Keratinocyte (primary cell): ENCODE results near the gene ACSL6. TPM values are rescaled to one million over a fixed set of nuclear protein-coding genes. Genes with fewer than 3 reads are reported as not detected.

ENCODE experiments used
- DNase-seq: peaks from one replicate; pipeline ENCODE4 v3.0.0-alpha.2; 2011; ENCODE audit warnings: low read depth, missing footprints, low spot score
- FAIRE-seq: peaks from 2 replicates; lab custom pipeline; 2011; peaks lifted over from hg19 to GRCh38; lab: Jason Lieb, UNC
- H2AFZ ChIP-seq: 2 replicates; pipeline ENCODE4 v1.6.0; 2012; ENCODE audit warnings: low read length, control low read depth, inconsistent platforms; ENCODE audit not compliant: control insufficient read depth
- H3K27ac ChIP-seq: 2 replicates; pipeline ENCODE4 v1.5.1; 2011; ENCODE audit warnings: low read length; ENCODE audit not compliant: control insufficient read depth, insufficient read depth
- H3K27me3 ChIP-seq: 3 replicates; pipeline ENCODE4 v1.6.0; 2011; ENCODE audit warnings: low read length; ENCODE audit not compliant: control insufficient read depth, insufficient read depth; ENCODE audit errors: extremely low read depth
- H3K36me3 ChIP-seq, 2 experiments: 2 replicates in 1 of 2; 3 replicates in 1 of 2; pipeline ENCODE4 v1.5.1; 2011; ENCODE audit warnings: low read length in 2 of 2, mild to moderate bottlenecking in 1 of 2; ENCODE audit not compliant: control insufficient read depth in 2 of 2, insufficient read depth in 2 of 2; ENCODE audit errors: extremely low read depth in 1 of 2
- H3K4me1 ChIP-seq: 3 replicates; pipeline ENCODE4 v1.5.1; 2011; ENCODE audit warnings: low read length; ENCODE audit not compliant: control insufficient read depth, insufficient read depth; ENCODE audit errors: extremely low read depth
- H3K4me2 ChIP-seq: 3 replicates; pipeline ENCODE4 v1.6.0; 2011; ENCODE audit warnings: low read depth, low read length; ENCODE audit not compliant: control insufficient read depth, insufficient read depth; ENCODE audit errors: extremely low read depth
- H3K4me3 ChIP-seq, 3 experiments: fragments of 200-600 bp in 1 of 3; sonication (generic) in 1 of 3; 2 replicates in 2 of 3; 3 replicates in 1 of 3; pipeline ENCODE4 v1.5.1; 2011 to 2016; ENCODE audit warnings: low read length in 3 of 3, mild to moderate bottlenecking in 3 of 3, control low read depth in 2 of 3, inconsistent platforms in 1 of 3, low read depth in 1 of 3, mixed read lengths in 1 of 3, mixed run types in 1 of 3, moderate library complexity in 1 of 3; ENCODE audit not compliant: control insufficient read depth in 2 of 3, insufficient read depth in 2 of 3; ENCODE audit errors: extremely low read depth in 1 of 3
- H3K79me2 ChIP-seq: 2 replicates; pipeline ENCODE4 v1.6.0; 2012; ENCODE audit warnings: low read length; ENCODE audit not compliant: control insufficient read depth, insufficient read depth
- H3K9ac ChIP-seq: 3 replicates; pipeline ENCODE4 v1.6.0; 2011; ENCODE audit warnings: low read length; ENCODE audit not compliant: control insufficient read depth, insufficient read depth; ENCODE audit errors: extremely low read depth
- H3K9me1 ChIP-seq: 3 replicates; pipeline ENCODE4 v1.6.0; 2011; ENCODE audit warnings: low read length; ENCODE audit not compliant: control insufficient read depth, insufficient read depth; ENCODE audit errors: extremely low read depth
- H3K9me3 ChIP-seq: 2 replicates; pipeline ENCODE4 v1.5.1; 2012; ENCODE audit warnings: low read depth, low read length; ENCODE audit not compliant: control insufficient read depth
- H4K20me1 ChIP-seq: 3 replicates; pipeline ENCODE4 v1.6.0; 2011; ENCODE audit warnings: low read length; ENCODE audit not compliant: control insufficient read depth, insufficient read depth; ENCODE audit errors: extremely low read depth
- EZH2 ChIP-seq: IDR thresholded peaks from one replicate; pipeline ENCODE4 v1.6.1; 2012; ENCODE audit warnings: inconsistent platforms, mild to moderate bottlenecking, low read length, moderate library complexity
- dilution Hi-C: fragments of 300-500 bp; cut with MboI; formaldehyde crosslinking; loops from one replicate; pipeline ENCODE4 v1.7.0; 2020; ENCODE audit warnings: low sequenced_read_pairs; ENCODE audit not compliant: extremely low pct_ligation_motif_present
- polyA plus RNA-seq, 5 experiments: library from polyadenylated mRNA; depleted of rRNA in 3 of 5; stranded (reverse) in 3 of 5; stranded (forward) in 1 of 5; unstranded in 1 of 5; fragments of >200 nt; gene quantifications; 1 replicate in 1 of 5; 2 replicates in 3 of 5; 3 replicates in 1 of 5; pipeline versions ENCODE4 v1.2.1 to v1.2.3, GENCODE V29; 2011 to 2012; ENCODE audit warnings: missing spikeins in 2 of 5, low read depth in 1 of 5, low replicate concordance in 1 of 5
- TF ChIP-seq, protein P1 (sequence below), 3 experiments: IDR thresholded peaks in 1 of 3; conservative IDR thresholded peaks in 1 of 3; optimal IDR thresholded peaks in 1 of 3; 2 replicates in 2 of 3; 3 replicates in 1 of 3; pipeline versions ENCODE3 to v1.5.1; 2011; ENCODE audit warnings: low read length in 3 of 3, mild to moderate bottlenecking in 3 of 3, moderate library complexity in 2 of 3, control low read depth in 1 of 3, inconsistent platforms in 1 of 3; ENCODE audit not compliant: insufficient read depth in 2 of 3; ENCODE audit errors: extremely low read depth in 1 of 3

The ACSL6 gene
- polyA plus RNA-seq, 1 donor (not counting 4 experiments of a cell fraction or from before 2014, with no cell fraction given) = 0.18 TPM

DNA sequence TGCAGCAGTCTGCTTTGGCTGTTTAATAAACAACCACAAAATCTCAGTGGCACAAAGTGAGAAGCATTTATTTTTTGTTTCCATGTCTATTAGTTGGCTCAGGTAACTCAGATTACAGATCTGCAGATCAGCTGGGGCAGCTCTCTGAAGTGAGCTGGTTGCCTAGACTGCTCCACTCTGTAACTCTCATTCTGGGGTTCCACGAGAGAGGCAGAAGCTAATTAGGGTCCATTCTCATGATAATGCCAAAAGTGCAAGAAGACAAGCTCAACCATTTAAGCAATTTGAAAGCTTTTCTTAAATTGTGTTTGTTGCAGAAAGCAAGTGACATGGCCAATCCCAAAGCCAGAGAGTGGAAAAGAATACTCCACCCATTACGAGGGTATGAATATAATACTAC, 79.2 kb downstream of the ACSL6 start:
- H3K27ac ChIP-seq = no peak overlapping the region
- H3K4me3 ChIP-seq = no peak overlapping the region
- no peaks in the 10 kb centered on the region for H3K4me1 ChIP-seq
- no peaks in the 10 kb centered on the region for H3K79me2 ChIP-seq
- no peak for DNase-seq
- TF ChIP-seq EZH2 = no peak
- TF ChIP-seq, protein P1, sequence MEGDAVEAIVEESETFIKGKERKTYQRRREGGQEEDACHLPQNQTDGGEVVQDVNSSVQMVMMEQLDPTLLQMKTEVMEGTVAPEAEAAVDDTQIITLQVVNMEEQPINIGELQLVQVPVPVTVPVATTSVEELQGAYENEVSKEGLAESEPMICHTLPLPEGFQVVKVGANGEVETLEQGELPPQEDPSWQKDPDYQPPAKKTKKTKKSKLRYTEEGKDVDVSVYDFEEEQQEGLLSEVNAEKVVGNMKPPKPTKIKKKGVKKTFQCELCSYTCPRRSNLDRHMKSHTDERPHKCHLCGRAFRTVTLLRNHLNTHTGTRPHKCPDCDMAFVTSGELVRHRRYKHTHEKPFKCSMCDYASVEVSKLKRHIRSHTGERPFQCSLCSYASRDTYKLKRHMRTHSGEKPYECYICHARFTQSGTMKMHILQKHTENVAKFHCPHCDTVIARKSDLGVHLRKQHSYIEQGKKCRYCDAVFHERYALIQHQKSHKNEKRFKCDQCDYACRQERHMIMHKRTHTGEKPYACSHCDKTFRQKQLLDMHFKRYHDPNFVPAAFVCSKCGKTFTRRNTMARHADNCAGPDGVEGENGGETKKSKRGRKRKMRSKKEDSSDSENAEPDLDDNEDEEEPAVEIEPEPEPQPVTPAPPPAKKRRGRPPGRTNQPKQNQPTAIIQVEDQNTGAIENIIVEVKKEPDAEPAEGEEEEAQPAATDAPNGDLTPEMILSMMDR (optimal IDR thresholded peaks at IDR 0.05 in 1 of 3, IDR thresholded peaks at IDR 0.05 in 1 of 3, conservative IDR thresholded peaks at IDR 0.05 in 1 of 3; ENCODE audit: extremely low read depth in 1 of 3, insufficient read depth in 2 of 3, low read length in 3 of 3) = no peak
- H2AFZ ChIP-seq = no peak overlapping the region
- no peaks in the 10 kb centered on the region for H4K20me1 ChIP-seq
- no peaks in the 10 kb centered on the region for H3K9me1 ChIP-seq
- H3K27me3 ChIP-seq = no peaks in the 10 kb centered on the region
- no peak overlapping the region for H3K4me2 ChIP-seq
- no peaks in the 10 kb centered on the region for H3K36me3 ChIP-seq
- H3K9me3 ChIP-seq = peaks cover 1% of the 10 kb centered on the region
- dilution Hi-C loops = no loop called here
- FAIRE-seq = no peak
- H3K9ac ChIP-seq = no peak overlapping the region

DNA sequence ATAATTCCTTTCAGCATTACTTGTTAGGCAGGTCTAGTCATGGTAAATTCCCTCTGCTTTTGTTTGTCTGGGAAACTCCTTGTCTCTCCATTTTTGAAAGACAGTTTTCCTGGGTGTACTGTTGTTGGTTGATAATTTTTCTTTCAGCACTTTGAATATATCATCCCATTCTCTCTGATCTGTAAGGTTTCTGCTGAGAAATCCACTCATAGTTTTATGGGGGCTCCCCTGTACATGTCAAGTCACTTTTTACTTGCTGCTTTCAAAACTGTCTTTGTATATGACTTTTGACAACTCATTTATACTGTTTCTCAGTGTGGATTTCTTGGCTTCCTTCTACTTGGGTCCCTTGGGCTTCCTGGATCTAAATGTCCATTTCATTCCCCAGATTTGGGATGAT, 82.5 kb downstream of the ACSL6 start:
- no peaks in the 10 kb centered on the region for H3K36me3 ChIP-seq
- no peak overlapping the region for H3K27ac ChIP-seq
- no peak overlapping the region for H2AFZ ChIP-seq
- FAIRE-seq = no peak
- no peaks in the 10 kb centered on the region for H3K79me2 ChIP-seq
- no peak overlapping the region for H3K4me3 ChIP-seq
- peaks cover 1% of the 10 kb centered on the region for H3K9me3 ChIP-seq
- no peak overlapping the region for H3K9ac ChIP-seq
- H3K27me3 ChIP-seq = no peaks in the 10 kb centered on the region
- dilution Hi-C loops = no loop called here
- no peaks in the 10 kb centered on the region for H3K9me1 ChIP-seq
- no peak overlapping the region for H3K4me2 ChIP-seq
- no peaks in the 10 kb centered on the region for H4K20me1 ChIP-seq
- no peak for TF ChIP-seq EZH2
- TF ChIP-seq, protein P1 (optimal IDR thresholded peaks at IDR 0.05 in 1 of 3, IDR thresholded peaks at IDR 0.05 in 1 of 3, conservative IDR thresholded peaks at IDR 0.05 in 1 of 3; ENCODE audit: extremely low read depth in 1 of 3, insufficient read depth in 2 of 3, low read length in 3 of 3) = no peak
- DNase-seq = no peak
- H3K4me1 ChIP-seq = no peaks in the 10 kb centered on the region
